ENCODE measurements around the gene TENM4.

The TENM4 gene

DNA sequence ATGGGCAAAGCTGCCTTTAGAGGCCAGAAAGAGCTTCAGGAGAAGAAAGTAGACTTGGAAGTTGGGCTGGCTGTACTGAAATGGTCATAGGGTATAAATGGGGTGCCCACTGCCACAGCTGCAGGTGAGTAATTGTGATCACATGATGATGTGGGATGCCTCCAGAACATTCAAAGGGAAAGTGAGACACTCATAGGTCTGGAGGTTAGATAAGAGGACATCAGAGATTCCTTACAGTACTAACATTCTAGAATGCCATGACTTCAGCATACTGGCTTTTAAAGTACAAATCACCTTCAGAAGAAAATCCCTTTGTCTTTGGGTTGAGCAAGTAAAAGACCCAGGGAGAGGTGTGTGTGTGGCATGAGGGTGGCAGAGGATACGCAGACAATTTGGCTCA is 419.2 kb downstream of the TENM4 start:
- H3K4me1 ChIP-seq (ENCODE audit: control insufficient read depth in 1 of 2, insufficient read depth in 2 of 2, low read length in 2 of 2): no peaks in the 10 kb centered on the region
- H3K27ac ChIP-seq (ENCODE audit: low read depth, low read length): no peak overlapping the region
- H3K4me3 ChIP-seq (ENCODE audit: low read depth in 1 of 2, low read length in 2 of 2): no peak overlapping the region
- no peaks in the 10 kb centered on the region for H3K36me3 ChIP-seq (ENCODE audit: control insufficient read depth in 1 of 2, insufficient read depth in 2 of 2, low read length in 2 of 2)
- H3K9ac ChIP-seq (ENCODE audit: low read depth in 1 of 2, low read length in 2 of 2): no peak overlapping the region
- H3K27me3 ChIP-seq (ENCODE audit: control insufficient read depth in 1 of 2, insufficient read depth in 2 of 2, low read length in 2 of 2): peaks cover 5 to 10% of the 10 kb centered on the region in 2 donors
- H3K9me3 ChIP-seq (ENCODE audit: control insufficient read depth in 1 of 2, low read length in 2 of 2): no peaks in the 10 kb centered on the region

DNA sequence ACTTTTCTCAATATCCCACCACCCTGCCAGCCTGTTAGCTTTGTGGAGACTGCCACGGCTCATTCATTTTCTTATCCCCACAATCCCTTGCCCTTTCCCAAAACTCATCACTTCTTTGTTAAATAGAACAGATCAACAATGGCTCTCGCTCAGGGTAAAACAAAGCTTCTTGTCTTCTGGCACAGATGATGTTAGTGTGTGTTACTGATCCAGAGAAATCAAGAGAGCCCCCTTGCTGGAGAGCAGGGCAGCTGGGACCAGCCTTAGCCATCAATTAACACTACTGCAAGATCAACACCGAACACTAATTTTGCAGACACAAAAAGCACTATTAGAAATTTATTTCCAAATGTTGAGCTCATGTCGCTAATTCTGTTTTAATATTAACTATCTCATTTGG is 420.9 kb downstream of the TENM4 start:
- H3K27ac ChIP-seq (ENCODE audit: low read depth, low read length): no peak overlapping the region
- no peak overlapping the region for H3K4me3 ChIP-seq (ENCODE audit: low read depth in 1 of 2, low read length in 2 of 2)
- no peaks in the 10 kb centered on the region for H3K36me3 ChIP-seq (ENCODE audit: control insufficient read depth in 1 of 2, insufficient read depth in 2 of 2, low read length in 2 of 2)
- H3K9me3 ChIP-seq (ENCODE audit: control insufficient read depth in 1 of 2, low read length in 2 of 2): no peaks in the 10 kb centered on the region
- peaks cover 0 to 7% of the 10 kb centered on the region in 2 donors for H3K27me3 ChIP-seq (ENCODE audit: control insufficient read depth in 1 of 2, insufficient read depth in 2 of 2, low read length in 2 of 2)
- H3K4me1 ChIP-seq (ENCODE audit: control insufficient read depth in 1 of 2, insufficient read depth in 2 of 2, low read length in 2 of 2): no peaks in the 10 kb centered on the region
- H3K9ac ChIP-seq (ENCODE audit: low read depth in 1 of 2, low read length in 2 of 2): no peak overlapping the region

DNA sequence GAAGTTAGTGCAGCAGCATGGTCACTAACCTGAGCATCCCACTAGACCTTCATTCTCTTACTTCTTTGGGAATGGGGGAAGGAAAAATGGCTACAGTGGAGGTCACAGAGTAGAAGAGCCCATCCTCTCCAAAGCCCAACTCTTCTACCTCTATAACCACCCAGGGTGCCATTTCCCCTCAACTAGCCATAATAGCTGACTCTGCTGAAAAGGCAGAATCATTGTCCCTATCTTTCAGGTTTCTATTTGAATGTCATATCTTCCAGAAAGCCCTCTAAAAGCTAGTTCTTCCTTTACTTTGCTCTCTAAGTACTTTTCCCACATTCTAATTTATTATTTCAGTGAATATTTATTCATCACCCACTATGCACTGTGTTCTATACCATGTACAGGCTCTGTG is 421.6 kb downstream of the TENM4 start:
- H3K36me3 ChIP-seq (ENCODE audit: control insufficient read depth in 1 of 2, insufficient read depth in 2 of 2, low read length in 2 of 2): no peaks in the 10 kb centered on the region
- H3K27ac ChIP-seq (ENCODE audit: low read depth, low read length): no peak overlapping the region
- H3K4me1 ChIP-seq (ENCODE audit: control insufficient read depth in 1 of 2, insufficient read depth in 2 of 2, low read length in 2 of 2): no peaks in the 10 kb centered on the region
- H3K4me3 ChIP-seq (ENCODE audit: low read depth in 1 of 2, low read length in 2 of 2): no peak overlapping the region
- peaks cover 0 to 7% of the 10 kb centered on the region in 2 donors for H3K27me3 ChIP-seq (ENCODE audit: control insufficient read depth in 1 of 2, insufficient read depth in 2 of 2, low read length in 2 of 2)
- H3K9ac ChIP-seq (ENCODE audit: low read depth in 1 of 2, low read length in 2 of 2): no peak overlapping the region
- H3K9me3 ChIP-seq (ENCODE audit: control insufficient read depth in 1 of 2, low read length in 2 of 2): no peaks in the 10 kb centered on the region

DNA sequence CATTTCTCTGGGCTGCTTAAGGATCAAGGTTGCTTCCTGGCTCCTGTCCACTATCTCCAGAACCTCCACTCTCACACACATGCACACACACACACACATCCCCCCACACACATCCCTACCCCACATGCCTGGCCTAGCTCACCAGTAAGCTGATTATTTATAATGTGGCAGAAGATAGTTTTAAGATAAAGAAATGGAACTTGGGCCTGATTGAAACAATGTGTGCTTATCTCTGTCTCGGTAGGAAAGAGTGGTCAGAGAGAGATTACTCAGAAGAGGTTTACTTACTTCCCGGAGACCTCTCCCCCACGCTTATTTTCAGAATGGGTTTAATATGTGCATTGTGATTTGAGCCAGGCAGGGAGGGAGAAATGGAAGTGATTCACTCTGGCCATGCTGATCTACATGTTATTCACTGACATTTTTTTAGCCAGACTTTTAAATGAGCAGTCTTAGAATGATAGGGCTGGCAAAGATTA is 422.4 kb downstream of the TENM4 start:
- Histone ChIP-seq H3K4me3 (ENCODE audit: low read depth in 1 of 2, low read length in 2 of 2) (no peak overlapping the region), H3K27me3 (ENCODE audit: control insufficient read depth in 1 of 2, insufficient read depth in 2 of 2, low read length in 2 of 2) (peaks cover 0 to 7% of the 10 kb centered on the region in 2 donors), H3K27ac (ENCODE audit: low read depth, low read length) (no peak overlapping the region), H3K9me3 (ENCODE audit: control insufficient read depth in 1 of 2, low read length in 2 of 2) (no peaks in the 10 kb centered on the region), H3K4me1 (ENCODE audit: control insufficient read depth in 1 of 2, insufficient read depth in 2 of 2, low read length in 2 of 2) (no peaks in the 10 kb centered on the region), H3K36me3 (ENCODE audit: control insufficient read depth in 1 of 2, insufficient read depth in 2 of 2, low read length in 2 of 2) (no peaks in the 10 kb centered on the region), H3K9ac (ENCODE audit: low read depth in 1 of 2, low read length in 2 of 2) (no peak overlapping the region)

DNA sequence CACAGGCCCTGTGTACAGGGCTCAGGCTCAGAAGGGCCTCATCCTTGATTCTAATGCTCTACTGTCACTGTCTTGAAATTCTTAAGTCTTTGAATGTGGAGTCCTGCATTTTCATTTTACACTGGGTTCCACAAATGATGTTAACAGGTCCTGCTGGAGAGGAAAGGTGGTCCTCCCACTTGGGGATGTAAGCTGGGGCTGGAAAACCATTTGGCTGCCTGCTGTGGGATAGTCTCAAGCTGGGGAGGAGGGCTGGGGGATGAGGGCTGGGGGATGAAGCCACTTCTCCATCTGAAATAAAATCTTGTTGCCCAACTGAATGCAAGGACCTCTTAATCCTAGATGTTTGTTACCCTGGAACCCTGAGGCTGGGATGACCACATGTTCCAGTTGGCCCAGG is 423.0 kb downstream of the TENM4 start:
- Histone ChIP-seq H3K4me3 (ENCODE audit: low read depth in 1 of 2, low read length in 2 of 2) (no peak overlapping the region), H3K27me3 (ENCODE audit: control insufficient read depth in 1 of 2, insufficient read depth in 2 of 2, low read length in 2 of 2) (peaks cover 0 to 7% of the 10 kb centered on the region in 2 donors), H3K4me1 (ENCODE audit: control insufficient read depth in 1 of 2, insufficient read depth in 2 of 2, low read length in 2 of 2) (no peaks in the 10 kb centered on the region), H3K36me3 (ENCODE audit: control insufficient read depth in 1 of 2, insufficient read depth in 2 of 2, low read length in 2 of 2) (no peaks in the 10 kb centered on the region), H3K9me3 (ENCODE audit: control insufficient read depth in 1 of 2, low read length in 2 of 2) (no peaks in the 10 kb centered on the region), H3K9ac (ENCODE audit: low read depth in 1 of 2, low read length in 2 of 2) (no peak overlapping the region), H3K27ac (ENCODE audit: low read depth, low read length) (no peak overlapping the region)

DNA sequence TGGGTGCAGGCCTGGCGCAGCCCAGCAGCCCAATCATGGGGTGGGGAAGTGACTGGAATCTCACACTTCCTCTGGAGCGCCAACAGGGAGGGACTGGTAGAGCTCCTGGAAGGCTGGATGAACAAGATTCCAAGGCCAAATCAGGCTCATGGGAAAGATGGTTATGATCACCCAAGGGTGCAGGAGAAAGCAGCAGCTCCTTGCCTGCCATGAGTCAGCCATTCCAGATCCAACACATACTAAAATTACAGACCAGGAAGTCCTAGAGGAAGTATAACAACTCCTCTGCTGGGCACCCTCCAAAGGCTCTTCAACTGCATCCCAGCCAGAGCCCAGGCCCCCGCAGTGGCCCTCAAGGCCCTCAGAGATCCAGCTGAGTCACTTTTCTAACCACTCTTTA is 427.3 kb downstream of the TENM4 start:
- H3K27ac ChIP-seq (ENCODE audit: low read depth, low read length): no peak overlapping the region
- H3K36me3 ChIP-seq (ENCODE audit: control insufficient read depth in 1 of 2, insufficient read depth in 2 of 2, low read length in 2 of 2): no peaks in the 10 kb centered on the region
- no peaks in the 10 kb centered on the region for H3K4me1 ChIP-seq (ENCODE audit: control insufficient read depth in 1 of 2, insufficient read depth in 2 of 2, low read length in 2 of 2)
- no peaks in the 10 kb centered on the region for H3K9me3 ChIP-seq (ENCODE audit: control insufficient read depth in 1 of 2, low read length in 2 of 2)
- H3K9ac ChIP-seq (ENCODE audit: low read depth in 1 of 2, low read length in 2 of 2): no peak overlapping the region
- no peaks in the 10 kb centered on the region for H3K27me3 ChIP-seq (ENCODE audit: control insufficient read depth in 1 of 2, insufficient read depth in 2 of 2, low read length in 2 of 2)
- H3K4me3 ChIP-seq (ENCODE audit: low read depth in 1 of 2, low read length in 2 of 2): no peak overlapping the region

DNA sequence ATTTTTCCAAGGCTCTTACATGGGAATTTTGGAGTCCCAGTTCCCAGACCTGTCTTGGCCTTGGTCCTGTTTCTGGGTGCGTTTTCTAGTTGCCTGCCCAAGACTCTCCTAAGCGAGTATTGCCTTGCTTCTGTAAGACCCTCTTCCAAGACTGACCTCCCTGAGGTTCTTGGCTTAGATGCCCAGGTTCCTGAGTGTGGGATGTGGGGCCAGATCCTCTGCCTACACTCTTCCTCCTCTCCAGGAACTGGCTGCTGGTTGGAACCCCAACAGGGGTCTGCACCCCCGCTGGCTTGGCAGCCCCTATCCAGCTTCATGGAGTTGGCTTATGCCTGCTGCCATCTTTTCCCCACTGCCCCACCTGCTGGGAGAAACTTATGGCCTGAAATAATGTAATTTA is 429.5 kb downstream of the TENM4 start:
- Histone ChIP-seq H3K36me3 (ENCODE audit: control insufficient read depth in 1 of 2, insufficient read depth in 2 of 2, low read length in 2 of 2) (no peaks in the 10 kb centered on the region), H3K4me1 (ENCODE audit: control insufficient read depth in 1 of 2, insufficient read depth in 2 of 2, low read length in 2 of 2) (no peaks in the 10 kb centered on the region), H3K27ac (ENCODE audit: low read depth, low read length) (no peak overlapping the region), H3K9me3 (ENCODE audit: control insufficient read depth in 1 of 2, low read length in 2 of 2) (no peaks in the 10 kb centered on the region), H3K9ac (ENCODE audit: low read depth in 1 of 2, low read length in 2 of 2) (no peak overlapping the region), H3K4me3 (ENCODE audit: low read depth in 1 of 2, low read length in 2 of 2) (no peak overlapping the region), H3K27me3 (ENCODE audit: control insufficient read depth in 1 of 2, insufficient read depth in 2 of 2, low read length in 2 of 2) (no peaks in the 10 kb centered on the region)

DNA sequence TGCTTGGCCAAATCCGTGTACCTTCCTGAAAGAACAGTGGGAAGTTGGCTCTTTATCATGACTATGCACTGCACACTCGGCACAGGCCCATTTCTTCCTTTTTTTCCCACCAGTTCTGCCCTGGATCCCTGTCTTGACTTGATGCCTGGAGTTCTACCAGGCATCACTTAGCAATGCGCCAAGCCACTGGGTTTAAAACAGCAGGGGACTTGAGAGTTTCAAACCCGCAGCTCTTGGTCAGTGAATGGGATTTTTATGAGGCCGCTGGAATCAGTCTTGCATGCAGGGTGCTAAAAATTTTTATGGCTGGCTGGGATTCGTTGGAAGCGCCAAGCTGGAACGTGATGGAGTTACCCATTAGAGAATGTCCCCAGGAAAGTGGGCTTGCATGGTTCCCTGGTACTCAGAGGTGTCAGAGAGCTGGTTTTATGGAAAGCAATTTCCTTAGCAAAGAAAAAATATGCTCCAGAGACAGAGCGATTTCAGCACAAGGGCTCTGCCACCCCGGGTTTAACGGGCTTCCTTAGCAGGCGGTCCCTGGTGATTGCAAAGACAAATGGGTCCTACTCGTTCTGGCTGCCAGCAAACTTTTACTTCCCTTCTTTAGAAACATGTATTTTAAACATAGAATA is 432.9 kb downstream of the TENM4 start:
- Histone ChIP-seq H3K9ac (ENCODE audit: low read depth in 1 of 2, low read length in 2 of 2) (no peak overlapping the region), H3K4me3 (ENCODE audit: low read depth in 1 of 2, low read length in 2 of 2) (no peak overlapping the region)

DNA sequence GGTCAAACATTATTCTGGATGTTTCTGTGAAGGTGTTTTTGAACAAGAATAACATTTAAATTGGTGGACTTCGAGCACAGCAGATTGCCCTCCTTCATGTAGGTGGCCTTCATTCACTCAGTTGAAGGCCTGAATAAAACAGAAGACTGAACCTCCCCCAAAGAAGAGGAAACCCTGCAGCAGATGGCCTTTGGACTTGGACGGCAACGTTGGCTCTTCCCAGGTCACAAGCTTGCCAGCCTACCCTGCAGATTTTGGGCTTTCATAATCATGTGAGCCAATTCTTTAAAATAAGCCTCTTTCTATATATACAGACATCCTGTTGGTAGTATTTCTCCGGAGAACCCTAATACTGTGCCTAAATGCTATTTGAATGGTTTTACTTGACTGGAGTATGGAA is 434.0 kb downstream of the TENM4 start:
- Histone ChIP-seq H3K36me3 (ENCODE audit: control insufficient read depth in 1 of 2, insufficient read depth in 2 of 2, low read length in 2 of 2) (no peaks in the 10 kb centered on the region), H3K4me1 (ENCODE audit: control insufficient read depth in 1 of 2, insufficient read depth in 2 of 2, low read length in 2 of 2) (no peaks in the 10 kb centered on the region), H3K4me3 (ENCODE audit: low read depth in 1 of 2, low read length in 2 of 2) (no peak overlapping the region), H3K9ac (ENCODE audit: low read depth in 1 of 2, low read length in 2 of 2) (no peak overlapping the region), H3K27ac (ENCODE audit: low read depth, low read length) (no peak overlapping the region), H3K9me3 (ENCODE audit: control insufficient read depth in 1 of 2, low read length in 2 of 2) (no peaks in the 10 kb centered on the region), H3K27me3 (ENCODE audit: control insufficient read depth in 1 of 2, insufficient read depth in 2 of 2, low read length in 2 of 2) (no peaks in the 10 kb centered on the region)

More for the DNA sequence above, 432.9 kb downstream of the TENM4 start:
- H3K9me3 ChIP-seq (ENCODE audit: control insufficient read depth in 1 of 2, low read length in 2 of 2): no peaks in the 10 kb centered on the region
- no peaks in the 10 kb centered on the region for H3K27me3 ChIP-seq (ENCODE audit: control insufficient read depth in 1 of 2, insufficient read depth in 2 of 2, low read length in 2 of 2)
- no peak overlapping the region for H3K27ac ChIP-seq (ENCODE audit: low read depth, low read length)
- H3K36me3 ChIP-seq (ENCODE audit: control insufficient read depth in 1 of 2, insufficient read depth in 2 of 2, low read length in 2 of 2): no peaks in the 10 kb centered on the region
- no peaks in the 10 kb centered on the region for H3K4me1 ChIP-seq (ENCODE audit: control insufficient read depth in 1 of 2, insufficient read depth in 2 of 2, low read length in 2 of 2)

DNA sequence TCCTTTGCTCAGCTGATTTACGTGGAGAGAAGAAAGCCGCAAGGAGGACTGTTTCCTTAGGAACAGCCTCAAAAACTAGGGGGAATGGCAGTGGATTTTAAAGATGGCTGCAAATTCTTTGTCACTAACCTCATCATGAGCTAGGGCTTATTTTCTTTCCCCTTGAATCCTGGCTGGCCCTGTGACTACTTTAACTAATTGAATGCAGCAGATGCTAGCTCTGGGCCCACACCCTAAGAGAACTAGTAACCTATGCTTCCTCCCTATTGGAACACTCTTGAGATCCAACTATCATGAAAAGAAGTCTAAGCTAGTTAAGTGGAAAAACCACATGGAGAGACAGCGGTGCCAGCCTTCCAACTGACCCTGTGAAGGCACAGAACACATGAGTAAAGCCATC is 444.8 kb downstream of the TENM4 start:
- Histone ChIP-seq H3K9ac (ENCODE audit: low read depth in 1 of 2, low read length in 2 of 2) (no peak overlapping the region), H3K4me3 (ENCODE audit: low read depth in 1 of 2, low read length in 2 of 2) (no peak overlapping the region), H3K9me3 (ENCODE audit: control insufficient read depth in 1 of 2, low read length in 2 of 2) (no peaks in the 10 kb centered on the region), H3K27ac (ENCODE audit: low read depth, low read length) (no peak overlapping the region), H3K4me1 (ENCODE audit: control insufficient read depth in 1 of 2, insufficient read depth in 2 of 2, low read length in 2 of 2) (no peaks in the 10 kb centered on the region), H3K27me3 (ENCODE audit: control insufficient read depth in 1 of 2, insufficient read depth in 2 of 2, low read length in 2 of 2) (no peaks in the 10 kb centered on the region), H3K36me3 (ENCODE audit: control insufficient read depth in 1 of 2, insufficient read depth in 2 of 2, low read length in 2 of 2) (no peaks in the 10 kb centered on the region)

DNA sequence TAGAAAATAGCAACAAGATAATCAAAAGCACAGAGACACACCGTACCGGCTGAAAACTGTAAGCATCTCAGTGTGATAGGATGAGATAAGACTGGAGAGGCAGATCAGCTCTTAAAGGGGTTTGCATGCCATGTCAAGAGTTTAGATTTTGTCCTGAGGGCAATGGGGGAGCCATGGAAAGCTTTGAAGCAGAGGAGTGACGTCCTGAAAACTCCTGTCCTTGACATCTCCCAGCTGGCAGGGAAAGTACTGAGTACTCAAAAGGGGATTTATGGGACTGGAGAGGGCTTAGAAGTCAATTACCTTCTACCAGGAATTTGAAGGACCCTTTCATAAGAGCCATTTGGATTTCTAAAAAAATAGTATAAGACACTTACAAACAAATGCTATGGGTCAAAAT is 445.7 kb downstream of the TENM4 start:
- H3K9me3 ChIP-seq (ENCODE audit: control insufficient read depth in 1 of 2, low read length in 2 of 2): no peaks in the 10 kb centered on the region
- no peaks in the 10 kb centered on the region for H3K27me3 ChIP-seq (ENCODE audit: control insufficient read depth in 1 of 2, insufficient read depth in 2 of 2, low read length in 2 of 2)
- no peak overlapping the region for H3K4me3 ChIP-seq (ENCODE audit: low read depth in 1 of 2, low read length in 2 of 2)
- no peak overlapping the region for H3K9ac ChIP-seq (ENCODE audit: low read depth in 1 of 2, low read length in 2 of 2)
- no peaks in the 10 kb centered on the region for H3K4me1 ChIP-seq (ENCODE audit: control insufficient read depth in 1 of 2, insufficient read depth in 2 of 2, low read length in 2 of 2)
- no peaks in the 10 kb centered on the region for H3K36me3 ChIP-seq (ENCODE audit: control insufficient read depth in 1 of 2, insufficient read depth in 2 of 2, low read length in 2 of 2)
- no peak overlapping the region for H3K27ac ChIP-seq (ENCODE audit: low read depth, low read length)

All from duodenal mucosa (tissue), 2 donors.